OCI-LY7 (cell line): ENCODE results near the gene SCNN1B.

ENCODE experiments used
- EZH2phosphoT487 ChIP-seq: fragments of 200-600 bp; sonication (generic); IDR thresholded peaks from 2 replicates; pipeline ENCODE4 v1.6.1; 2018; ENCODE audit warnings: low read depth, borderline replicate concordance, mild to moderate bottlenecking, mixed run types, antibody characterized with exemption, low read length, moderate library complexity, mixed read lengths
- TF ChIP-seq, protein P1 (sequence below): fragments of 200-600 bp; sonication (generic); conservative IDR thresholded peaks from 2 replicates; pipeline ENCODE4 v1.5.1; 2014; ENCODE audit warnings: mild to moderate bottlenecking, antibody characterized with exemption, low read length, moderate library complexity, mixed read lengths

DNA sequence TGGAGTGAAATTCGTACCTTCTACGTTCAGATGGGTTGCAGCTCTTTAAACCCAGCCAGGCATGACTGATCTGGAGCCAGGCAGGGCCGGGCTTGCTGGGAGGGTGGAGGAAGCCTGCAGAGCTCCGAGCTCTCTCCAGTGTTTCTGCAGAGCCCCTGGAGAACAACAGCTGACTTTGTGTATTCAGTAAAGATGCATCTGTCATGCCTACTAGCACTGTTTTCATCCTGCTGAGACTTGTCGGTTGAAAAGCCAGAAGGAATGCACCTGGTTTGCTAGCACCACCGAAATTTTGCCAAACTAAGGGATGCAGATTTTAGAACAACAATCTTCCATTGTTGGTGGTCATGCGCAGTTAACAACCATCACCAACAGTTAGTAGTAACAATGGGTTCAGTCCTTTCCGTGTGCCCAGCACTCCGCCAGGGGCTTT lies 22.4 kb upstream of the SCNN1B start:
- TF ChIP-seq, protein P1, sequence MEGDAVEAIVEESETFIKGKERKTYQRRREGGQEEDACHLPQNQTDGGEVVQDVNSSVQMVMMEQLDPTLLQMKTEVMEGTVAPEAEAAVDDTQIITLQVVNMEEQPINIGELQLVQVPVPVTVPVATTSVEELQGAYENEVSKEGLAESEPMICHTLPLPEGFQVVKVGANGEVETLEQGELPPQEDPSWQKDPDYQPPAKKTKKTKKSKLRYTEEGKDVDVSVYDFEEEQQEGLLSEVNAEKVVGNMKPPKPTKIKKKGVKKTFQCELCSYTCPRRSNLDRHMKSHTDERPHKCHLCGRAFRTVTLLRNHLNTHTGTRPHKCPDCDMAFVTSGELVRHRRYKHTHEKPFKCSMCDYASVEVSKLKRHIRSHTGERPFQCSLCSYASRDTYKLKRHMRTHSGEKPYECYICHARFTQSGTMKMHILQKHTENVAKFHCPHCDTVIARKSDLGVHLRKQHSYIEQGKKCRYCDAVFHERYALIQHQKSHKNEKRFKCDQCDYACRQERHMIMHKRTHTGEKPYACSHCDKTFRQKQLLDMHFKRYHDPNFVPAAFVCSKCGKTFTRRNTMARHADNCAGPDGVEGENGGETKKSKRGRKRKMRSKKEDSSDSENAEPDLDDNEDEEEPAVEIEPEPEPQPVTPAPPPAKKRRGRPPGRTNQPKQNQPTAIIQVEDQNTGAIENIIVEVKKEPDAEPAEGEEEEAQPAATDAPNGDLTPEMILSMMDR = no peak
- no peak for TF ChIP-seq EZH2phosphoT487
